BJ (cell line): ENCODE measurements around the gene CALR. TPM values are rescaled to one million over a fixed set of nuclear protein-coding genes. Genes with fewer than 3 reads are reported as not detected.

Source experiments
- CTCF ChIA-PET: fragments of 350-600 bp; formaldehyde crosslinking; extraction: SDS; loops from one replicate; lab custom pipeline; 2021; ENCODE audit warnings: antibody characterized with exemption, inconsistent platforms; lab: Yijun Ruan, JAX
- POLR2A ChIA-PET: fragments of 300-600 bp; sonication (Branson Sonifier 250); formaldehyde crosslinking; extraction: SDS; loops from one replicate; lab custom pipeline; 2021; ENCODE audit warnings: antibody characterized with exemption; lab: Charles Lee
- DNase-seq: peaks from one replicate; pipeline ENCODE4 v3.0.0-alpha.2; 2011; ENCODE audit warnings: low read depth
- H3K27me3 ChIP-seq: 2 replicates; pipeline ENCODE4 v1.6.0; 2011; ENCODE audit warnings: low read length; ENCODE audit not compliant: control insufficient read depth, insufficient read depth
- H3K36me3 ChIP-seq: 2 replicates; pipeline ENCODE4 v1.5.1; 2011; ENCODE audit warnings: low read length; ENCODE audit not compliant: control insufficient read depth, insufficient read depth
- H3K4me3 ChIP-seq: 2 replicates; pipeline ENCODE4 v1.5.1; 2011; ENCODE audit warnings: low read depth, mild to moderate bottlenecking, control low read depth, low read length
- CTCF ChIP-seq: IDR thresholded peaks from 2 replicates; pipeline ENCODE4 v1.5.1; 2011; ENCODE audit warnings: low read depth, mild to moderate bottlenecking, control low read depth, inconsistent platforms, low read length, moderate library complexity; ENCODE audit not compliant: insufficient read depth
- polyA plus RNA-seq: library from polyadenylated mRNA; depleted of rRNA; stranded (reverse); fragments of >200 nt; gene quantifications from 2 replicates; pipeline ENCODE4 v1.2.3, GENCODE V29; 2011

The CALR gene
- polyA plus RNA-seq, 1 experiment, result 1,647 TPM

- CTCF ChIA-PET, result interaction anchor here (0.7 to 13.2 kb wide), 13 partner anchors 8 to 108 kb away, joined by 3 to 185 read pairs (median 6); partner anchors contain the start of gene DAND5
- no peak for DNase-seq
- POLR2A ChIA-PET, result no interaction called here
- H3K4me3 ChIP-seq, result no peak overlapping the region
- no peaks in the 10 kb centered on the region for H3K36me3 ChIP-seq
- no peak for TF ChIP-seq CTCF
- H3K27me3 ChIP-seq, result no peaks in the 10 kb centered on the region
These were observed 46.3 kb downstream of the CALR start for GRCh38 chr19:12984683-12985048.

- H3K27me3 ChIP-seq, result no peaks in the 10 kb centered on the region
- H3K36me3 ChIP-seq, result no peaks in the 10 kb centered on the region
- CTCF ChIA-PET, result interaction anchor here (0.7 to 13.2 kb wide), 12 partner anchors 9 to 536 kb away, joined by 3 to 185 read pairs (median 7); partner anchors contain the start of gene DAND5
- no peak for TF ChIP-seq CTCF
- no peak for DNase-seq
- POLR2A ChIA-PET, result no interaction called here
- no peak overlapping the region for H3K4me3 ChIP-seq
These were observed 46.8 kb downstream of the CALR start for GRCh38 chr19:12985049-12985776.

GRCh38 chr19:12986726-12987125, 48.3 kb downstream of the CALR start:
- DNase-seq, result no peak
- ChIA-PET CTCF (interaction anchor here (0.7 to 13.2 kb wide), 3 partner anchors 19 to 106 kb away, joined by 3 to 185 read pairs (median 68); no protein-coding TSS in a partner anchor), POLR2A (no interaction called here)
- no peaks in the 10 kb centered on the region for H3K27me3 ChIP-seq
- H3K36me3 ChIP-seq, result no peaks in the 10 kb centered on the region
- no peak for TF ChIP-seq CTCF
- H3K4me3 ChIP-seq, result no peak overlapping the region

GRCh38 chr19:12987190-12987589, 48.8 kb downstream of the CALR start:
- Histone ChIP-seq H3K27me3 (no peaks in the 10 kb centered on the region), H3K36me3 (no peaks in the 10 kb centered on the region), H3K4me3 (no peak overlapping the region)
- no peak for TF ChIP-seq CTCF
- no peak for DNase-seq
- POLR2A ChIA-PET, result no interaction called here
- CTCF ChIA-PET, result interaction anchor here (0.7 to 13.2 kb wide), 2 partner anchors 18 to 72 kb away, joined by 3 to 185 read pairs; no protein-coding TSS in a partner anchor

- POLR2A ChIA-PET, result no interaction called here
- no peak for DNase-seq
- no peak for TF ChIP-seq CTCF
- CTCF ChIA-PET, result interaction anchor here (0.7 kb wide), 1 partner anchor 81 kb away, joined by 3 read pairs; no protein-coding TSS in a partner anchor
- Histone ChIP-seq H3K27me3 (no peaks in the 10 kb centered on the region), H3K36me3 (no peaks in the 10 kb centered on the region), H3K4me3 (no peak overlapping the region)
These were observed 49.4 kb downstream of the CALR start for GRCh38 chr19:12987781-12988180.
